Glutamatergic neuron (in vitro differentiated cells): ENCODE measurements around the gene B4GALT6. TPM values are rescaled to one million over a fixed set of nuclear protein-coding genes. Genes with fewer than 3 reads are reported as not detected.

Source experiments
- DNase-seq: peaks from one replicate; pipeline ENCODE4 v3.0.0; 2022
- H3K27ac Mint-ChIP-seq: one replicate; pipeline ENCODE4 v1.8.0; 2020; ENCODE audit warnings: mild to moderate bottlenecking, mixed read lengths, inconsistent platforms; ENCODE audit not compliant: unreplicated experiment
- H3K27me3 Mint-ChIP-seq: one replicate; pipeline ENCODE4 v1.8.0; 2020; ENCODE audit warnings: mild to moderate bottlenecking, moderate library complexity, mixed read lengths, inconsistent platforms; ENCODE audit not compliant: unreplicated experiment
- H3K36me3 Mint-ChIP-seq: one replicate; pipeline ENCODE4 v1.8.0; 2020; ENCODE audit warnings: mild to moderate bottlenecking, mixed read lengths, inconsistent platforms; ENCODE audit not compliant: unreplicated experiment
- H3K4me1 Mint-ChIP-seq: one replicate; pipeline ENCODE4 v1.8.0; 2020; ENCODE audit warnings: mild to moderate bottlenecking, low read depth, mixed read lengths, inconsistent platforms; ENCODE audit not compliant: unreplicated experiment
- H3K4me3 Mint-ChIP-seq: one replicate; pipeline ENCODE4 v1.8.0; 2020; ENCODE audit warnings: mild to moderate bottlenecking, mixed read lengths, inconsistent platforms; ENCODE audit not compliant: unreplicated experiment
- H3K9me3 Mint-ChIP-seq: one replicate; pipeline ENCODE4 v1.8.0; 2020; ENCODE audit warnings: mild to moderate bottlenecking, moderate library complexity, mixed read lengths, inconsistent platforms; ENCODE audit not compliant: unreplicated experiment
- CTCF ChIP-seq: fragments of 200-600 bp; sonication (generic); IDR thresholded peaks from one replicate; pipeline ENCODE4 v1.5.0; 2021; ENCODE audit not compliant: partially characterized antibody, unreplicated experiment
- total RNA-seq: library from RNA; stranded (reverse); fragmentation: NEBNext Ultra II Directional; extraction: Animal tissue kit (Norgen Biotek cat#: 25700); gene quantifications from one replicate; pipeline ENCODE4 v1.2.1, GENCODE V29; 2021; ENCODE audit not compliant: unreplicated experiment

B4GALT6 gene
- total RNA-seq, 1 donor from 2014 or later = 16.5 TPM

- DNase-seq = no peak
- no peaks in the 10 kb centered on the region for H3K9me3 Mint-ChIP-seq
- peaks cover 10% of the 10 kb centered on the region for H3K36me3 Mint-ChIP-seq
- no peak overlapping the region for H3K27ac Mint-ChIP-seq
- H3K4me3 Mint-ChIP-seq = no peak overlapping the region
- H3K27me3 Mint-ChIP-seq = no peaks in the 10 kb centered on the region
- no peaks in the 10 kb centered on the region for H3K4me1 Mint-ChIP-seq
- TF ChIP-seq CTCF = no peak
These were observed 59.3 kb downstream of the B4GALT6 start for GRCh38 chr18:31624892-31625640.

- Mint-ChIP-seq H3K36me3 (no peaks in the 10 kb centered on the region), H3K27ac (no peak overlapping the region), H3K9me3 (peaks cover 4% of the 10 kb centered on the region), H3K4me3 (no peak overlapping the region), H3K27me3 (no peaks in the 10 kb centered on the region), H3K4me1 (no peaks in the 10 kb centered on the region)
- no peak for DNase-seq
- TF ChIP-seq CTCF = no peak
These were observed 65.1 kb downstream of the B4GALT6 start for GRCh38 chr18:31619291-31619690.

- Mint-ChIP-seq H3K4me3 (no peak overlapping the region), H3K36me3 (no peaks in the 10 kb centered on the region), H3K27ac (no peak overlapping the region), H3K9me3 (peaks cover 4% of the 10 kb centered on the region), H3K4me1 (no peaks in the 10 kb centered on the region), H3K27me3 (no peaks in the 10 kb centered on the region)
- no peak for DNase-seq
- no peak for TF ChIP-seq CTCF
These were observed 65.6 kb downstream of the B4GALT6 start for GRCh38 chr18:31618801-31619200.

GRCh38 chr18:31617031-31617717, 67.2 kb downstream of the B4GALT6 start:
- Mint-ChIP-seq H3K27ac (no peak overlapping the region), H3K4me1 (no peaks in the 10 kb centered on the region), H3K27me3 (no peaks in the 10 kb centered on the region), H3K9me3 (peaks cover 4% of the 10 kb centered on the region), H3K36me3 (no peaks in the 10 kb centered on the region), H3K4me3 (no peak overlapping the region)
- no peak for TF ChIP-seq CTCF
- no peak for DNase-seq

- Mint-ChIP-seq H3K27ac (no peak overlapping the region), H3K4me3 (no peak overlapping the region), H3K27me3 (no peaks in the 10 kb centered on the region), H3K36me3 (no peaks in the 10 kb centered on the region), H3K4me1 (no peaks in the 10 kb centered on the region), H3K9me3 (peaks cover 4% of the 10 kb centered on the region)
- TF ChIP-seq CTCF = no peak
- no peak for DNase-seq
These were observed 67.8 kb downstream of the B4GALT6 start for GRCh38 chr18:31616586-31616985.
